ENCODE measurements around the gene CDH5.

- TF ChIP-seq, protein P1, sequence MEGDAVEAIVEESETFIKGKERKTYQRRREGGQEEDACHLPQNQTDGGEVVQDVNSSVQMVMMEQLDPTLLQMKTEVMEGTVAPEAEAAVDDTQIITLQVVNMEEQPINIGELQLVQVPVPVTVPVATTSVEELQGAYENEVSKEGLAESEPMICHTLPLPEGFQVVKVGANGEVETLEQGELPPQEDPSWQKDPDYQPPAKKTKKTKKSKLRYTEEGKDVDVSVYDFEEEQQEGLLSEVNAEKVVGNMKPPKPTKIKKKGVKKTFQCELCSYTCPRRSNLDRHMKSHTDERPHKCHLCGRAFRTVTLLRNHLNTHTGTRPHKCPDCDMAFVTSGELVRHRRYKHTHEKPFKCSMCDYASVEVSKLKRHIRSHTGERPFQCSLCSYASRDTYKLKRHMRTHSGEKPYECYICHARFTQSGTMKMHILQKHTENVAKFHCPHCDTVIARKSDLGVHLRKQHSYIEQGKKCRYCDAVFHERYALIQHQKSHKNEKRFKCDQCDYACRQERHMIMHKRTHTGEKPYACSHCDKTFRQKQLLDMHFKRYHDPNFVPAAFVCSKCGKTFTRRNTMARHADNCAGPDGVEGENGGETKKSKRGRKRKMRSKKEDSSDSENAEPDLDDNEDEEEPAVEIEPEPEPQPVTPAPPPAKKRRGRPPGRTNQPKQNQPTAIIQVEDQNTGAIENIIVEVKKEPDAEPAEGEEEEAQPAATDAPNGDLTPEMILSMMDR (conservative IDR thresholded peaks at IDR 0.05): no peak
- no peak for TF ChIP-seq EZH2 (IDR thresholded peaks at IDR 0.05; ENCODE audit: low read depth)
Measured at GRCh38 chr16:66402166-66402565, 35.7 kb downstream of the CDH5 start.
